NCI-H446 (cell line): ENCODE results near the gene GALNT9.
"Not testable (repeated sequence)": the region's sequence is repeated elsewhere in the genome, so short reads cannot be mapped to it uniquely, and the experiment has no call there.

Experiments
- DNase-seq, 2 experiments: peaks; one replicate each; lab custom pipeline; 2025; lab: John Stamatoyannopoulos, UW

Gene GALNT9

GRCh38 chr12:132230381-132230780, 99.0 kb downstream of the GALNT9 start:
- no peak for DNase-seq

DNA sequence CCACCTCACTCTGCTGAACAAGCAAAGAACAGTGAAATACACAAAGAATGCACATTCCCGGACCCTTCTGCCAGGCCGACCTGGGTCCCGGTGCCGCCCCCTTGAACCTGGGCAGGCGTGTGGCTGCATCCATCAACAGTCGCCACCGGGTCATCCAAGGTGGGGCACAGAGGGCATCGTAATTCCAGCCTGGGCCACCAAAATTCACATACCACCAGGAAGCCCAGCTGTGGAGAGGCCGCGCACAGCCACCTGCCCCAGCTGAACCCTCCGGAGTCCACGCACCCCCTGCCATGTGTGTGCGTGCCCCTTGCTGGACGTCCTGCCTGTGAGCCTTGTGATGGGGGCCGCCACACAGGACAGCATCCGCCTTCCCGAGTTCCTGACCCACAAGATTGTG, 99.5 kb downstream of the GALNT9 start:
- no peak for DNase-seq

DNA sequence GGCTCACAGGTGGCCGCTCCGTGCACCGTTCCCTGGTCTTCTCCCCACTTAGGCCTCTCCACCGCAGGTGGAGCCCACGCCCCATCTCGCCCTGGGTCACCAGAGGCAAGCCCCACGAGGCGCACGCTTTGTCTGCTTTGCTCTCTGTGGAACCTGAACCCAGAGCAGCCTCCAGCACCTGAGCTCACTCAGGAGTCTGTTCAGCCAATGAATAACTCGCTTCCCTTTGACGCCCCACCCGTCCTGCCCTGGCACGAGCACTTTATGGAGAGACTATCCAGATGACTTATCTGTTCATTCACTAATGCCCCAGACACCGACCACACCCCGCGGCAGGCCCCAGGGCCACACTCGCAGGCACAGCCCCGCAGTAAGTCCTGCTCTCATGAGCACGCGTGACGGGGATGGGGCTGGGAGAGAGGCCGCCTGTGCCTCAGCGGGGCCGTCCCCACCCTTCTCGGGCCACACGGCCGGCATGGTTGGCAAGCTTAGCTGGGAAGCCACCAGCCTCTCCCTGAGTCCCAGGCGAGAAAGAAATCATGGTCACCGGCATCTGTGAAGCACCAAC, 100.1 kb downstream of the GALNT9 start:
- DNase-seq: no peak

DNA sequence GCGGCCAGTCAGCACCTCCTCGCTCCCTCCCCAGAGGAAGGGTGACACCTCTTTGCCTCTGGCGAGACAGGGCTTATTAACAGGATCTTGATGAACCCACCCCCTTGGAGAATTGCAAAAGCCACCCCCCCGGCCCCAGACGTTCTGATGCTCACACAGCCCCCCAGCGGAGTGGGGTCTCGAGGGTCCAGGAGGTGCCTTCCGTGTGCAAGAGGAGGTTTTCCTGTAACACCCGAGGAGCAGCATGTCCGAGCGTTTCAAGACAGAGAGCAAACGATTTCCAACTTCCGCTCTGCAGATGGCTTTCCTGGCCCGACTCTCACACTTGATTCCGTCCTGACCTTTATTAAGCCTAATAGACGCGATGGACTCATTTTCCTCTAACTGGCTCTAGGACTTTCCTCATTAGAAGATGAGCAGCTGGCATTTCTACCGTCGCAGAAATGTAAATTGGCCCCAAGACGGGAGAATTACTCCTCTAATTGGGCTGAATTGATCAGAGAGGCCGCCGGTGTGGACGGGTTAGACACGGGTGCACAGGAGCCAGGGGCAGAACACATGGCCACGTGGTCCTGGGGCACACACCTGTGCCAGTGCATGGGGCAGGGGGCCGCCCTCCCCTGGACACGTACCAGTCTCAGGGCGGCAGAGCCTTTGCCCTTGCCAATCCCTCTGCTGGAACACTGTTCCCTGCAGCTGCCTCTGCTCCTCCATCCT, 100.8 kb downstream of the GALNT9 start:
- no peak for DNase-seq

DNA sequence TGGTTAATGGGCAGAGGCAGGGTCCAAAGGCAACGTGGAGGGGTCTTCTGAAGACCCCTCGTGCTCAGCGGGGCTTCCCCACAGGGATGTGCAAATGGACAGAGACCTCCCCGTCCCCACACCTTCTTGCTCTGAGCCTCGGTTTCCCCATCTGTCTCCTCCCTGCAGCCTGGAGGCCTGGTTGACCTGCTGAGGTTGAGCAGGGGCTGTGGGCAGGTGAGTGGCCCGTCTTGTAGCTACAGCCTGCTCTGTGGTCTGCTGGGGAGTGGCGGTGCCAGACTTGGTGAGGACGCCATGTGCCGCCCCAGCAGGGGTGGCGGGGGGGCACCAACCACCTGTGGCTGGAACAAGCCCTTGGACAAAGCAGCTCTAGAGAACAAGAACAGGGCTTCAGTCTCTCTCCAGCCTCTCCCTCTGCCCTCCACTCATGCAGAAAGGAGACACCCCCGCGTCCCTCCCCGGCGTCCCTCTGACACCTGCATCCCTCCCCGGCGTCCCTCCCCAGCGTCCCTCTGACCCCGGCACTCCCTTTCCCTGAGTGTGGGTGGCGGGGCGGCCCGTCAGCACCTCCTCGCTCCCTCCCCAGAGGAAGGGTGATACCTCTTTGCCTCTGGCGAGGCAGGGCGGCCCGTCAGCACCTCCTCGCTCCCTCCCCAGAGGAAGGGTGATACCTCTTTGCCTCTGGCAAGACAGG, 101.5 kb downstream of the GALNT9 start:
- DNase-seq: no peak

DNA sequence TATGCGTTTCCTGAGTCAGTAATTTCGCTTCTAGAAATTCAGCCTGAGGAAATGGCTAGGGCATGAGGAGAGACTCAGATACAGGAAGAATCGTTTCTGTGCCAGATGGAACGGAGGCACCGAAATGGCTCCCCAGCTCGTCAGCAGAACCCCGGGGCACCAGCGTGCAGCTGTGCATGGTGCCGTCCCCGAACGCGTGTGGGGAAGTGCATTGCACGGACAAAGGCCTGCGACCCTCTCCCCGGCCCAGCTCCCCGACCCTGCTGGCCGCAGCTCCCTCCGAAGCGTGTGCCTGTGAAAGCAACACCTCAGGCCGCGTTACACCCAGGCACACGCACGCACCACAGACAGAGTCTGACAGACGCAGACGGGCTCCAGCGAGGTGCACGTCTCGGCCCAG, 102.3 kb downstream of the GALNT9 start:
- no peak for DNase-seq

- no peak for DNase-seq
These were observed 102.8 kb downstream of the GALNT9 start for GRCh38 chr12:132226604-132227003.

- DNase-seq: no peak
These were observed 104.2 kb downstream of the GALNT9 start for GRCh38 chr12:132225214-132225613.

DNA sequence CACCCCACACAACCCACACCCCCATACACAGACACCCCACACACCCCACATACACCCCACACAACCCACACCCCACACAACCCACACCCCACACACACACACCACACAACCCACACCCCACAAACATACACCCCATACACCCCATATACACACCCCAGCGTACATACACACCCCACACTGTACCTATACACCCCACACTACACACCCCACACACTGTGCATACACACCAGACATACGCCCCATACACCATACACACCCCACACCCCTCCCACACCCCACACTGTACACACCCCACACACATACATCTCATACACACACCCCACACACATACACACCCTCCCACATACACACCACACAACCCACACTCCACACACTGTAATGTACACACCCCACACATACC, 104.9 kb downstream of the GALNT9 start:
- DNase-seq: no peak

DNA sequence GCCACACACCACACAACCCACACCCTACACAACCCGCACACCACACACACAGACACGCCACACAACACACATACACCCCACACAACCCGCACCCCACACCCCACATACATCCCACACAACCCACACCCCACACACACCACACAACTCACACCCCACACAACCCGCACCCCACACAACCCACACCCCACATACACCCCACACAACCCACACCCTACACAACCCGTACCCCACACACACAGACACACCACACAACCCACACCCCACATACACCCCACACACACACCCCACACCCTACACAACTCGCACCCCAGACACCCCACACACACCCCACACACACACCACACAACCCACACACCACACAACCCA, 106.6 kb downstream of the GALNT9 start:
- no peak for DNase-seq

- DNase-seq: no peak
These were observed 107.1 kb downstream of the GALNT9 start for GRCh38 chr12:132222096-132222807.

- not testable (repeated sequence) for DNase-seq
These were observed 109.6 kb downstream of the GALNT9 start for GRCh38 chr12:132219761-132220160.

DNA sequence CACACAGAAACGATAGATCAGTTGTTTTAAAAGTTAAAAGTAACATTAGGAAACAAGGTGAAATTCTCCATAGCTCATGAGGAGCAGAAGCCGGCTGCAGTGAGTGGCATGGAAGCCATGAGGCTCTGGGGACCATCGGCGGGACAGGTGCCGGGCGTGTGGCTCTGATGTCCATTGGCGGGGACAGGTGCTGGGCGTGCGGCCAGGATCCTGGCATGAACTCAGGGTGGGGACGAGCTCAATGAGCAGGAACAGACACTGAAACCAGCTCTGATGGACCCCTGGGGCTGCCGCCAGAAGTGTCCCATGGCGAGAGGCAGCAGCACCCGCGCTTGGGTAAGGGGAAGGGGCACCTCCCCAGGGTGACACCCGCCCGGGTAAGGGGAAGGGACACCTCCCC, 110.1 kb downstream of the GALNT9 start:
- no peak for DNase-seq

GRCh38 chr12:132218915-132219314, 110.5 kb downstream of the GALNT9 start:
- DNase-seq: no peak

DNA sequence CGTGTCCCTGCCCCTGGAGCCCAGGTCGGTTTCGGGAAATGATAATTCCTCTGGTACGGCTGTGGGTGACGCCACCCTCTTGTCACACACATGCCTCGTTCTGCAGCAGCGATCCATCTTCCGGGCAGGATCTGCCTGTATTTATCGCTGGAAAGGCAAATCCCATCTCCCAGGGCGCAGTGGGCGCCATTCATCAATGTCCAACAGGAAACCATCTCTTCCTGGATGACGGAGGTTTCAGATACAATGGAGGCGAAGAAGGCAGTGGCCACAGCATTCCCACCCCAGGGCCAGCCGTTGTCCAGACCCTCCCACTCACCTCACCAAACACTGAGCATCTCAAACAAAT, 110.9 kb downstream of the GALNT9 start:
- no peak for DNase-seq

GRCh38 chr12:132217800-132218526, 111.4 kb downstream of the GALNT9 start:
- DNase-seq: no peak

GRCh38 chr12:132217371-132217770, 112.0 kb downstream of the GALNT9 start:
- DNase-seq: no peak

DNA sequence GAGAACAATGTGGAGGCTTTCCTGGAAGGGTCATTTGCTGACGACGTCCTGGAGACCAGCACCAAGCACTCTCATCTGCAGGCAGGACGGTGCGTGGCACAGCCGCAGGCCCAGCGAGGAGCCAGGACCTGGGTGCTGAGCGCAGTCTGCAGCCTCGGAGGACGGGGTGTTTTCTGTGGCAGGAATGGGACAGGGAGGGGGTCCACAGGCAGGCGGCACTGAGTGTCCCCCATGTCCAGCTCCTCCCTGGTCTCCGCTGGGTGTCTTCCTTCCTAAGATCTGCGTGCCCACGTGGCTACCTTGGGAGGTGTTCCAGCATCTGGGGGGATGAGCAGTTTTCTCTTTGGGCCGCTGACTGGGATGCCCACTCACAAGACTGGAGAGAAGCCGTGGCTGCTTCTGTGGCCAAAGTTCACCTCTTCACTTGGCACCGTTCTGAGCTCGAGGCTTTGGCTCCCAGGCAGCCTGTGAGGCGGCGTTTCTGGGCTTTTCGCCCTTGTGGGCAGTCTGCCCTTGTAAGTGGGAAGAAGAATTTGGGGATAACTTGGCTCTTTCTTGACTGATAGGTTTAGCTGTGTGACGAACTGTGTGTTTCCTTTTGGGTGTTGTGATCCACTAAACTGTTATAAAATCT, 112.9 kb downstream of the GALNT9 start:
- DNase-seq: no peak

- no peak for DNase-seq
These were observed 113.9 kb downstream of the GALNT9 start for GRCh38 chr12:132215299-132215989.

DNA sequence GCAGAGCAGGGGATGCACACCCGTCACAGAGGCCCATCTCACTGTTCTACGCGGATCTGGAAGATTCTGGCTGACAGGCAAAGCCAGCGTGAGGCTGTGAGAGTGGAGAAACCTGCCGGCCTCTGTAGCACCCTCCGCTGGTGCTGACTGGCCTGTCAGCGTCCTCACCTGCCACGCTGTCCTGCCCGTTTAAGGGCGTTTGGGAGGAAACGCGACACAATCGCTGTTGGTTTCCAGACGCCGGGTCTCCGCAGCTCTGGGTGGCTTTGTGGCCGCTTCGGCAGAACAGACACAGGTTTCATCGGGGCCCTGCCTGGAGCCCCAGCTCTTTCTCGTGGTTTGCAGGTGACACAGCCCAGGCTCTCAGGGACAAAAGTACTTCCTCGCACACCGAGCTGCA, 114.5 kb downstream of the GALNT9 start:
- no peak for DNase-seq

- DNase-seq: no peak
These were observed 115.3 kb downstream of the GALNT9 start for GRCh38 chr12:132214161-132214476.
